Stromal cell of bone marrow (primary cell): ENCODE measurements around the gene ACOX1.
A peak's percentile ranks its signal among the peaks of the same experiment; 100 is the strongest.

Source experiments
- DNase-seq: peaks from one replicate; pipeline ENCODE4 v3.0.0-alpha.2; 2012; ENCODE audit warnings: low read depth

Gene ACOX1

DNA sequence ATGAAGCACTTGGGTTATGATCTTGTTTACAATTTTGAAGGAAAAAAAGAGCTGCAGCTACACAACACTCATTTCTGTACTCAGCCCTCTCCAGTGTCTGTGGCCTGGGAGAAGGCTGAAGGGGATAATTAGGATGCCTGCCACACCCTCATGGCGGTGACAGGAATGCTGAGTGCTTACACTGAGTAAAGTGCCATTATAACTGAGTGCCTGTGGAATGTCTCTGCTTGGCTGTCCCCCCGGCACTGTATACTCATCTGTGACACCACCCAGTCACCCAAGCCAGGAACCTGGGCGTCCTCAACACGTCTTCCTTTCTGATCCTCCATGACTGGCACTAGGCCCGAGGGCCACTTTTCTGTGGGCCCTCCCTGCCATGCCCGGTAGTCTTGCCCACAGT lies 70.8 kb downstream of the ACOX1 start:
- no peak for DNase-seq

GRCh38 chr17:75906143-75906884 lies 72.7 kb downstream of the ACOX1 start:
- no peak for DNase-seq

DNA sequence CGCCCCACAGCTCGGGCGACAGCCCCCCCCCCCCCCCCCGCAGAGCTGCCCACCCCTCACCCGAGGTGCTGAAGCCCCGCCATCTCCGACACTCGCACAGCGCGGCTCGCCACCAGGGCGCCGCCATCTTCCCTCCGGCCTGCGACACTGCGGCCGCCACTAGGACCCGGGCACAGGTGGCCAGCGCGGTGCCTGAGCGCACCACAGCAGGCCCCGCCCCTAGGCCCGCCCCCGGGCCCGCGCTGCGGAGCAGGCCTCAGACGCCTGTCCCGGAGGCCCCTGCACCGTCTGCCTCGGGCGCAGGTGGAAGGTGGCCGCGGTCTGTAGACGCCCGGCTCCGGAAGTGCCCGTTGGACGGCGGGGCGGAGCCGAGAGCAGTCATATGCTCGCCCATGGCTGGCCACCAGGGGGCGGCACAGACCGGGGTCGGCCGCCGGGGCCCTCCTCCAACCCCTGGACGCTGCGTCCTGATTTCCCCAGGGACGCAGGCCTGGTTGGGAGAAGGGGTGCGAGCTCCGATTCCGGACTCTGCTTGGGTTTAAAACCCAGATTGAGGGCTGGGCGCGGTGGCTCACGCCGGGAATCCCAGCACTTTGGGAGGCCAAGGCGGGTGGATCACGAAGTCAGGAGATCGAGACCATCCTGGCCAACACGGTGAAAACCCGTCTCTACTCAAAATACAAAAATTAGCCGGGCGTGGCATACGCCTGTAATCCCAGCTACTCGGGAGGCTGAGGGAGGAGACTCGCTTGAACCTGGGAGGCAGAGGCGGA lies 74.0 kb downstream of the ACOX1 start, which contains the start of gene MRPL38:
TSS of gene MRPL38 (minus strand) at position 136 of the 773 bp plus-strand sequence. CDS start at position 127, 9 bp downstream.
- peak; percentile 69 for DNase-seq

DNA sequence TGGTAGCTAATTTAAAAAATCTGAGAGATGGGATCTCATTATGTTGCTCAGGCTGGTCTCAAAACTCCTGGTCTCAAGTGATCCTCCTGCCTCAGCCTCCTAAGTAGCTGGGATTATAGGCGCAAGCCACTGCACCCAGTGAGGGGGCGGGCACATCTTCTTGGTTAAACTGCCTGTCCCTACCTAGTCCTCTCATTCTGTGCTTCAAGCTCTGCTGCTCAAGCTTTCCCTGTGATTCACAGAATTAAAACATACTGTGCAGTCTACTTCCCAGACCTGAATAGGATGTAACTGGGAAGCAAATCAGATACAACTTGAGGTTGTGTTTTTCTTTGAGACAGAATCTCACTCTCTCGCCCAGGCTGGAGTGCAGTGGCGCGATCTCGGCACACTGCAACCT lies 76.6 kb downstream of the ACOX1 start:
- DNase-seq = no peak

- DNase-seq = no peak
Observed at GRCh38 chr17:75901727-75902126, 77.2 kb downstream of the ACOX1 start.

GRCh38 chr17:75900691-75901533 lies 78.1 kb downstream of the ACOX1 start:
- no peak for DNase-seq

GRCh38 chr17:75899767-75900468 lies 79.0 kb downstream of the ACOX1 start:
- DNase-seq = no peak

DNA sequence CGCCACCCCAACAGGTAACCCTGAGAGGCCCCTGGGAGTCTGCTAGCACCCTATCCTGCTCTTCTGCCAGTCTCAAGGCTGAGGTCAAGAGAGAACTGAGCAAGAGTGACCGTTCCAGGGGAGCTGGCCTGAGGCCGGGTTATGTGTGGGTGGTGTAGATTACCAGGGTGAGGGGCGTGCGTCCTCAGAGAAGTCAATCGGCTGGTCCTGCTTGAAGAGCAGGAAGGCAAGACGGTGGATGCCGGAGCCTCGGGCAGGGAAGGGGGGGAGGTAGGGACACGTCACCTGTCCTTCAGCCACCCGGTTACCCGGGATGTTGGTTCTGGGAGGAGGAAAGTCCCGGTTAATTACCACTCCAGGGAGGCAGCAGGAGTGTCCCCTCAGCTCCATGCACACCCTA lies 79.6 kb downstream of the ACOX1 start:
- DNase-seq = no peak

GRCh38 chr17:75898791-75899190 lies 80.2 kb downstream of the ACOX1 start:
- DNase-seq = no peak

GRCh38 chr17:75898065-75898464 lies 80.9 kb downstream of the ACOX1 start:
- DNase-seq = no peak

DNA sequence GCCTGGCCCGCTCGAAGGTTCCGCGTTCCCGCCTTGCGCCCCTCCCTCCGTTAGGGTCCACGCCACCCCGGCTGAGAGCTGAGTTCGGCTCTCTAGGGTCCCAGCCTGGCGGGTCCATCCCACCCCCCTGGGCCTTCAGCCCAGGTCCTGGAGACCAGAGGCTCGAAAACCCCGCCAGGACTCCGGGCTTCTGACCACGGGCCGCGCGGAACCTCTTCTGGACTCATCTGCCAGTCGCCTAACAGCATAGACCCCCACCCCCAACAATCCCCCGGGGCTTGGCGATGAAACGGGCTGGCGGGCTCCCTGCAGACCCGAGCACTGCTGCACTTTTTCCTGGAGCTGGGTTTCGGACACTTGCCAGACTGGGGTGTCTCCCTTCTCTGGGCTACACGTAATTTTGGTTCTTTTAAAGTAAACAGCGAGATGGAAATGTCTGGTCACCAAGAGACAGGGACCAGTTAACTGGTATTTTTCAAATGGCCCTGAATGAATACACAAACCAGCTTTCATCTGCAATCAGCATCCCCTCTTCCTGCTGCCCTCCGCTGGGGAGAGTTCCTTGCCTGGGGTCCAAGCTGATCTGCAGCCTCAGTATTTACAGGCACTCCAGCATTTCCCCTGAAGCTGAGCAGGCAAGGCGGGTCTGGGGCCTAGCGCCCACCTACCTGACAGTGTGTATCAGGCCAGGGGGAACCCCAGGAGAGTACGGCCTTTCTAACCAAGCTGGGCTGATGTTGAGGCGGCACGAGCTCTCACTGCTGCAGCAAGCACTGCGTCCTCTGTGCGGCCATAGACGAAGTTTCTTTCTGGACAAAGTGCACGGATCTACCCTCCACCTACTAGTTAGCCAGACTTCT lies 81.6 kb downstream of the ACOX1 start:
- DNase-seq = no peak

GRCh38 chr17:75896415-75897159 lies 82.4 kb downstream of the ACOX1 start, which contains the start of gene TRIM65:
Gene TRIM65, minus strand, starts transcription at chr17:75896951. Its CDS starts 14 bp downstream, at chr17:75896937.
- DNase-seq = no peak

DNA sequence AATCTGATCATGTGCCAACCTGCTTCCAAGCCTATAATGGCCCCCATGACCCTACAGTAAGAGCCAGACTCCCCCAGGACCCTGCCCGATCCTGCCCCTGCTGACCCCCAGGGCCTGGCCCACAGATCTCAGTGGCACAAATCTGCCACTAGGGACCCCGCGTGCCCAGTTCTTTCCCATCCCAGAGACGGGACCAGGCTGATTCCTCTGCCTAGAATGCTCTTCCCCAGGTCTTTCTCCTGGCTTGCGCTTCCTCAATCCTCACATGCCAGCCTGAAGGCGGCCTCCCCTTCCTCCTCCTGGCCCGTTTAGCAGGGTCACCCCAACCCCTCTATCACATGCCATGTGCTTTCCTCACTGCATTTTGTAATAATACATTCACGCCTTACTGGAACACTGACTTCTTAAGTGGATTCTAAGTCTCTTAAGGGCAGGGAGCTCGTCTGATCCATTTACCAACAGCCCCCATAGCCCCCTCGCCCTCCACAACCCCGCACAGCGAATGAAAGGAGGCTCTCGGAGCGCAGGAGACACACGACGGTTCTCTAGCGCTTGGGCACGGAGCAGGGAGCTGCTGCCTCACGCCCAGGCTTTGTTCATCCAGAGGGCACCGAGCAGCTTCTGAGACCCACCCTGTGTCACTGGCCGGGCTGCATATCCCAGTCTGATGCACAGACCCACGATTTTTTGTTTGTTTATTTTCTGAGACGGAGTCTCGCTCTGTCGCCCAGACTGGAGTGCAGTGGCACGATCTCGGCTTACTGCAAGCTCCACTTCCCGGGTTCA lies 83.4 kb downstream of the ACOX1 start:
- DNase-seq = no peak

GRCh38 chr17:75894049-75894733 lies 84.8 kb downstream of the ACOX1 start:
- no peak for DNase-seq

GRCh38 chr17:75893305-75894048 lies 85.5 kb downstream of the ACOX1 start:
- no peak for DNase-seq

DNA sequence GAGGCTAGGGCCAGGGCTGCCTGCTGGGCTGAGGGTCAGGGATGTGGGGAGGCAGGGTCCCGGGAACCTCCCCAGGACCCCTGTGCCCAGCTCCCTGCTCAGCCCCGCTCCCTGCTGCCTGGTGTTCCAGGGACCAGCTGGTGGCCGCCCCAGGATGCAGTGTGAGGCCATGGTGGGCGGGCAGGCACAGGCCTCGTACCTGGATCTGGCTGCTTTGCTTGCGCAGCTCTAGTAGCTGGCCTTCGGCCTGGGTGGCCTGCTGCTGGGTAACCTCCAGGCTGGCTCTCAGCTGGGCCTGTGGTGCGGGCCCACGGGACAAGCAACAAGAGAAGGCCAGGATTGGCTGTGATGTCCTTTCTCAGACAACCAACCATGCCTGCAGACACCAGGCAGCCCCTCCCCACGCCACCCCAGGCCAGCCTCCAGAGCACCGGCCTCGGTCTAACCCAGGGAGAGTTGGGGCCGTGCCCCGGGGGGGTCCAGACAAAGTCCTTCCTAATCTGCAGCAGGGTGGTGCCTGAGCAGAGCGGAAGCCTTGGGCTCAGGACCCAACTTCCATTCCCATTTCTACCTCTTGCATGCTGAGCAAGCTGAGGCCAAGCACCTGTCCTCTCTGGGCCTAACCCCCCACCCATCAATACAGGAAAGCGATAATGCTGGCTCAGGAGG lies 86.3 kb downstream of the ACOX1 start:
- DNase-seq = no peak
